K562 (cell line): Measurements from ENCODE around the gene CTF1. TPM values are rescaled to one million over a fixed set of nuclear protein-coding genes. Genes with fewer than 3 reads are reported as not detected.

Experiments used
- ATAC-seq: fragments of 200-7000 bp; cut with Tn5 transposase; 3 replicates; pipeline ENCODE4 v1.9.1; 2020; ENCODE audit warnings: moderate library complexity
- BruUV-seq: library from RNA; stranded (reverse); fragments of 400-500 nt; replicated peaks from 2 replicates; lab custom pipeline; 2021; lab: Mats Ljungman, UMichigan
- CTCF ChIA-PET: fragments of 300-600 bp; formaldehyde crosslinking; extraction: SDS; loops from one replicate; lab custom pipeline; 2021; ENCODE audit warnings: low intra/inter-chr PET ratio; lab: Yijun Ruan, JAX
- POLR2A ChIA-PET: fragments of 300-600, 350-650 bp; sonication (Branson Sonifier 250); formaldehyde crosslinking; extraction: SDS; loops from one replicate; lab custom pipeline; 2021; ENCODE audit warnings: antibody characterized with exemption, inconsistent platforms; lab: Yijun Ruan, JAX
- DNase-seq, 4 experiments: peaks; one replicate each; pipeline versions ENCODE4 v3.0.0 to v3.0.0-alpha.2; 2011 to 2018; ENCODE audit warnings: low spot score in 3 of 4, mixed read lengths in 3 of 4; ENCODE audit errors: extremely low read depth in 1 of 4
- FAIRE-seq: peaks from 2 replicates; lab custom pipeline; 2011; peaks lifted over from hg19 to GRCh38; lab: Jason Lieb, UNC
- H2AFZ ChIP-seq: 2 replicates; pipeline ENCODE4 v1.6.0; 2011; ENCODE audit warnings: low read depth, low read length, control low read depth, inconsistent platforms
- H3K27ac ChIP-seq: fragments of 200-600 bp; 3 replicates; pipeline ENCODE4 v1.8.0; 2011; ENCODE audit warnings: low read depth, mild to moderate bottlenecking, control low read depth, inconsistent platforms, low read length, moderate library complexity, mixed read lengths; ENCODE audit errors: extremely low read depth
- H3K27me3 ChIP-seq, 2 experiments: fragments of 300-600 bp in 1 of 2; 2 replicates in 1 of 2; 3 replicates in 1 of 2; pipeline versions ENCODE4 v1.6.0 to v1.8.0; 2011; ENCODE audit warnings: inconsistent platforms in 2 of 2, low read length in 2 of 2, mild to moderate bottlenecking in 1 of 2, mixed read lengths in 1 of 2, moderate library complexity in 1 of 2; ENCODE audit not compliant: control insufficient read depth in 2 of 2, insufficient read depth in 2 of 2
- H3K36me3 ChIP-seq: fragments of 300-600 bp; 3 replicates; pipeline ENCODE4 v1.8.0; 2011; ENCODE audit warnings: mild to moderate bottlenecking, low read length, inconsistent platforms; ENCODE audit not compliant: control insufficient read depth, insufficient read depth
- H3K4me1 ChIP-seq, 2 experiments: fragments of 200-600 bp in 1 of 2; replicated peaks in 1 of 2; 2 replicates in 1 of 2; 3 replicates in 1 of 2; pipeline versions ENCODE4 v1.5.1 to v1.8.0; 2011; ENCODE audit warnings: inconsistent platforms in 2 of 2, low read length in 2 of 2, mild to moderate bottlenecking in 1 of 2, mixed read lengths in 1 of 2, moderate library complexity in 1 of 2; ENCODE audit not compliant: control insufficient read depth in 2 of 2, insufficient read depth in 2 of 2
- H3K4me2 ChIP-seq: 2 replicates; pipeline ENCODE4 v1.6.1; 2011; ENCODE audit warnings: low read length, control low read depth, inconsistent platforms, mixed read lengths; ENCODE audit not compliant: insufficient read depth
- H3K4me3 ChIP-seq: fragments of 200-600 bp; sonication (generic), shearing (Covaris generic); 2 replicates; pipeline ENCODE4 v1.5.1; 2016; ENCODE audit warnings: control low read depth, inconsistent platforms
- H3K79me2 ChIP-seq: fragments of 200-600 bp; 3 replicates; pipeline ENCODE4 v1.8.0; 2011; ENCODE audit warnings: low read length, inconsistent platforms; ENCODE audit not compliant: control insufficient read depth, insufficient read depth
- H3K9ac ChIP-seq, 2 experiments: 2 replicates each; pipeline versions ENCODE4 v1.6.0 to v1.6.1; 2011; ENCODE audit warnings: low read depth in 2 of 2, low read length in 2 of 2, control low read depth in 1 of 2, inconsistent platforms in 1 of 2, mild to moderate bottlenecking in 1 of 2, mixed read lengths in 1 of 2; ENCODE audit not compliant: insufficient read depth in 1 of 2
- H3K9me1 ChIP-seq: one replicate; pipeline ENCODE4 v1.6.0; 2011; ENCODE audit warnings: inconsistent platforms, mild to moderate bottlenecking, low read length, moderate library complexity; ENCODE audit not compliant: control insufficient read depth, insufficient read depth
- H3K9me3 ChIP-seq: replicated peaks from 2 replicates; pipeline ENCODE4 v1.5.1; 2011; ENCODE audit warnings: low read depth, low read length, inconsistent platforms; ENCODE audit not compliant: control insufficient read depth, insufficient read depth
- H4K20me1 ChIP-seq: replicated peaks from 2 replicates; pipeline ENCODE4 v1.6.1; 2011; ENCODE audit warnings: low read length, inconsistent platforms, mixed read lengths; ENCODE audit not compliant: control insufficient read depth, insufficient read depth
- CHD4 ChIP-seq: fragments of 200-600 bp; sonication (generic); IDR thresholded peaks from 3 replicates; pipeline ENCODE4 v1.6.1; 2012; ENCODE audit warnings: low read depth, mild to moderate bottlenecking, mixed read lengths, low read length, inconsistent platforms; ENCODE audit not compliant: insufficient read depth, insufficient replicate concordance, poor library complexity, severe bottlenecking
- EGR1 ChIP-seq: fragments of 450-650 bp; conservative IDR thresholded peaks from 2 replicates; pipeline ENCODE4 v1.6.1; 2017; ENCODE audit warnings: mild to moderate bottlenecking
- HDAC3 ChIP-seq: fragments of 450-650 bp; IDR thresholded peaks from 2 replicates; pipeline ENCODE4 v1.6.1; 2018; ENCODE audit warnings: borderline replicate concordance, mild to moderate bottlenecking, moderate library complexity; ENCODE audit not compliant: partially characterized antibody
- IFI16 ChIP-seq: fragments of 250-450 bp; sonication (Bioruptor Pico); IDR thresholded peaks from 2 replicates; pipeline ENCODE4 v2.1.2; 2022; ENCODE audit warnings: mild to moderate bottlenecking, inconsistent platforms
- SIN3B ChIP-seq: fragments of 450-650 bp; IDR thresholded peaks from 2 replicates; pipeline ENCODE4 v1.6.1; 2017; ENCODE audit warnings: low read depth, mild to moderate bottlenecking, moderate library complexity
- THAP7 ChIP-seq: fragments of 250-450 bp; sonication (Bioruptor Pico); IDR thresholded peaks from 2 replicates; pipeline ENCODE4 v1.5.0; 2021
- XRCC4 ChIP-seq: IDR thresholded peaks from one replicate; pipeline ENCODE4 v1.6.1; 2011; ENCODE audit not compliant: insufficient read depth, insufficient read length; ENCODE audit errors: extremely low read depth
- ZBTB40 ChIP-seq, 2 experiments: fragments of 450-650 bp in 1 of 2; sonication (generic) in 1 of 2; formaldehyde crosslinking in 1 of 2; IDR thresholded peaks; 2 replicates each; pipeline versions ENCODE4 v1.7.1 to v1.9.0; 2016 to 2022; ENCODE audit warnings: inconsistent platforms in 1 of 2, mild to moderate bottlenecking in 1 of 2, missing genetic modification reagents in 1 of 2
- ZNF165 ChIP-seq: fragments of 250-450 bp; sonication (Bioruptor Pico); IDR thresholded peaks from 2 replicates; pipeline ENCODE4 v1.4.0; 2020; ENCODE audit warnings: borderline replicate concordance
- ZNF507 ChIP-seq: conservative IDR thresholded peaks from 2 replicates; pipeline ENCODE4 v1.6.1; 2017; ENCODE audit warnings: missing genetic modification characterization, missing compliant biosample characterization
- WGBS: fragments of 100-300 bp; shearing (Covaris generic); methylation state at CpG from one replicate; pipeline ENCODE4 v1.1.6; 2016; ENCODE audit warnings: low coverage, mixed read lengths; ENCODE audit not compliant: insufficient coverage; ENCODE audit errors: missing lambda C conversion rate; 5-methylcytosine and 5-hydroxymethylcytosine counted together
- in situ Hi-C: fragments of 300-500 bp; cut with MboI; formaldehyde crosslinking; loops from 4 replicates; pipeline ENCODE4 v1.15.0; 2018; ENCODE audit warnings: inconsistent platforms, mixed read lengths
- intact Hi-C: fragments of 100-400 bp; cut with micrococcal nuclease; formaldehyde crosslinking; loops from 2 replicates; pipeline ENCODE4 v1.14.2; 2022
- polyA plus RNA-seq, 8 experiments: library from polyadenylated mRNA; depleted of rRNA in 4 of 8; stranded (reverse) in 5 of 8; unstranded in 3 of 8; fragments of >200 nt; fragmentation: Nextera tagmentation in 2 of 8; fragmentation: Illumina TruSeq in 1 of 8; extraction: Ambion mirVana in 2 of 8; extraction: Trizol in 1 of 8; gene quantifications; 2 replicates each; pipeline versions ENCODE4 v1.2.1 to v1.2.3, GENCODE V29; 2011 to 2014; ENCODE audit warnings: inconsistent platforms in 1 of 8, missing spikeins in 1 of 8
- total RNA-seq, 7 experiments: library from RNA; depleted of rRNA in 6 of 7; stranded (reverse); fragments of >200 nt in 6 of 7; fragmentation: Illumina TruSeq in 2 of 7; extraction: Trizol in 2 of 7; gene quantifications; 2 replicates each; pipeline versions ENCODE4 v1.2.1 to v1.2.3, GENCODE V29; 2011 to 2021; ENCODE audit warnings: low replicate concordance in 1 of 7

Gene CTF1
- total and polyA plus RNA-seq, 9 of the 15 experiments (the other 6 are each of a cell fraction or from before 2014, with no cell fraction given): 0.24 to 2.5 (median 0.44) TPM

GRCh38 chr16:30893417-30893743, 3.0 kb upstream of the CTF1 start:
- Histone ChIP-seq H4K20me1 (no peaks in the 10 kb centered on the region), H3K4me2 (peak overlapping the region; percentile 91), H3K79me2 (peaks cover 22% of the 10 kb centered on the region), H3K27me3 (no peaks in the 10 kb centered on the region), H3K4me3 (peak overlapping the region; percentile 67), H3K9me1 (no peaks in the 10 kb centered on the region), H3K27ac (peak overlapping the region; percentile 90), H3K36me3 (peaks cover 36% of the 10 kb centered on the region; the same call in 2 of the 3 replicates), H3K9ac (peak overlapping the region; percentile 87 to 100), H3K9me3 (no peaks in the 10 kb centered on the region), H3K4me1 (peaks cover 35 to 47% of the 10 kb centered on the region in 2 experiments), H2AFZ (peak overlapping the region; percentile 90)
- FAIRE-seq (no peak), DNase-seq (peak in 3 of 4 experiments; percentile 19 to 59 (median 58)), ATAC-seq (no peak)
- no TSS peak for BruUV-seq
- ChIA-PET POLR2A (interaction anchor here (0.6 to 1.6 kb wide), 3 partner anchors 11 to 18 kb away, joined by 3 to 12 read pairs (median 6); no protein-coding TSS in a partner anchor), CTCF (interaction anchor here (1.5 kb wide), 1 partner anchor 48 kb away, joined by 7 read pairs; no protein-coding TSS in a partner anchor)
- intact Hi-C loops (no loop called here), in situ Hi-C loops (no loop called here)
- WGBS: 1% methylated on average over 11 of the region's 11 CpGs
- TF ChIP-seq EGR1 (no peak), ZNF507 (tag) (no peak), SIN3B (no peak), CHD4 (no peak), XRCC4 (no peak), IFI16 (CRISPR knock-in tag) (no peak), HDAC3 (no peak), ZNF165 (no peak), THAP7 (CRISPR knock-in tag) (no peak), ZBTB40 (IDR thresholded peaks at IDR 0.05) (peak; percentile 46; the same call in 1 of the 2 replicates), ZBTB40 (CRISPR knock-in tag; IDR thresholded peaks at IDR 0.05) (no peak)
